Esophagus squamous epithelium (tissue), 5 donors: ENCODE measurements around the gene BTG2. TPM values are rescaled to one million over a fixed set of nuclear protein-coding genes. Genes with fewer than 3 reads are reported as not detected.

Source experiments
- DNase-seq: peaks from one replicate; lab custom pipeline; 2025; lab: John Stamatoyannopoulos, UW
- H3K27ac ChIP-seq, 4 donors: fragments of 200-600 bp; sonication (generic); one replicate each; pipeline ENCODE4 v1.5.1; 2016 to 2019; ENCODE audit warnings: mild to moderate bottlenecking in 1 of 4
- H3K27me3 ChIP-seq, 4 donors: fragments of 200-600 bp; sonication (generic); 1 replicate in 3 of 4; 2 replicates in 1 of 4; pipeline versions ENCODE4 v1.5.1 to v1.6.0; 2017 to 2021; ENCODE audit warnings: antibody characterized with exemption in 1 of 4
- H3K36me3 ChIP-seq, 3 donors: fragments of 200-600 bp; sonication (generic); one replicate each; pipeline ENCODE4 v1.5.1; 2016 to 2019
- H3K4me1 ChIP-seq, 3 donors: fragments of 200-600 bp; sonication (generic); one replicate each; pipeline ENCODE4 v1.5.1; 2017 to 2019
- H3K4me3 ChIP-seq, 4 donors: fragments of 200-600 bp; sonication (generic); 1 replicate in 3 of 4; 2 replicates in 1 of 4; pipeline ENCODE4 v1.5.1; 2016 to 2019; ENCODE audit warnings: mild to moderate bottlenecking in 2 of 4, moderate library complexity in 1 of 4
- H3K9me3 ChIP-seq, 3 donors: fragments of 200-600 bp; sonication (generic); one replicate each; pipeline ENCODE4 v1.5.1; 2016 to 2019
- POLR2A ChIP-seq, 4 donors: fragments of 450-650 bp; IDR thresholded peaks; one replicate each; pipeline ENCODE4 v1.6.1; 2017; ENCODE audit warnings: antibody characterized with exemption in 4 of 4, mild to moderate bottlenecking in 4 of 4, moderate library complexity in 3 of 4
- WGBS, 2 donors: methylation state at CpG; one replicate each; pipeline ENCODE4 v1.1.5; 2018; 5-methylcytosine and 5-hydroxymethylcytosine counted together
- intact Hi-C: fragments of 100-400 bp; cut with DNase I; formaldehyde crosslinking; loops from one replicate; pipeline ENCODE4 v1.15.0; 2022
- total RNA-seq, 4 donors: library from RNA; depleted of rRNA; stranded (reverse); fragments of >200 nt; gene quantifications; one replicate each; pipeline ENCODE4 v1.1.0, GENCODE V29; 2016
- TF ChIP-seq, protein P1 (sequence below), 6 experiments: fragments of 450-650 bp in 4 of 6; fragments of 200-600 bp in 2 of 6; sonication (generic) in 2 of 6; IDR thresholded peaks; one replicate each; pipeline ENCODE4 v1.5.1; 2016 to 2019; ENCODE audit warnings: antibody characterized with exemption in 6 of 6, mild to moderate bottlenecking in 4 of 6, moderate library complexity in 4 of 6
- donor health status: DM: yes; HTN: yes; CAD: no.

The BTG2 gene
- total RNA-seq, 4 donors from 2014 or later: 29.7 to 46.2 (median 41.3) TPM

DNA sequence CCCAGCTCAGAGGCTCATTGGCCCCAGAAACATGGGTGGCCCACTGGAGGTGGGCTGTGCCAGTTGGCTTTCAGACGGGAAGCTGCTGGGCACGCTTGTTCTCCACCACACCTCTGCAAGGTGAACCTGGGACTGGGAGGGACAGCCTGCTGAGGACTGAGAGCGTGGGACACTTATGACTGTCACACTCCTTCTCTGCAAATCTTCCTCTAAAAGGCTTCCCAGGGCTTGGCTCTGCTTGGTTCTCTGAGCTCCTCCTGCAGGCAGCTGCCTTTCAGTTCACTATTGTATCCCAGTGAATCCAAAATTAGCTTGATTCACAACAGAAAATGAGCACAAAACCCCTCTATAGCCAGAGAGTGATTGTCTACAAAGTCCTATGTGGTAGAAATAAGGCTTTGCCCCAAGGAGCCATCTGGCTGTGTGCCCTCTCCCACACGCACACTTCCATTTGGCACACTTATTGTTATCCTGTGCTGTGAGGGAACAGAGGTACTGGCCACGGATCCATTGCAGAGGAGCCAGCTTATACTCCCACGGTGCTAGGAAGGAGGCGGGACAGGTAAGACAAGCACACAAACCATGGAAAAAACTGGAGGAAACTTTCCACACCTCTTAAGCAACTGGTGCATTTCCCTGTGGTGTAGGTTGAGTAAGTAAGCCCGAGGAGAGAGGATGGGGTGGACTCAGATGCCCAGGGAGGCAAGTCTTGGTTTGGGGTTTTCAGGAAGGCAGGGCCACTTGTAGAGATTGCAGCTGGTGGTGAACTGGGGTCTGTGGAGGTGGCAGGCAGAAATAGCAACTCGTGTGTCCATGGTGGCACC lies 18.9 kb upstream of the BTG2 start:
- WGBS, 2 donors: 12 to 39% methylated on average over 5 to 8 of the region's 9 CpGs
- Histone ChIP-seq H3K27ac (peak overlapping the region; percentile 84 to 93 (median 91)), H3K9me3 (no peaks in the 10 kb centered on the region), H3K27me3 (no peaks in the 10 kb centered on the region), H3K4me1 (peaks cover 51 to 84% (median 63%) of the 10 kb centered on the region in 3 donors), H3K4me3 (peak overlapping the region in 1 of 4 donors; percentile 18), H3K36me3 (no peaks in the 10 kb centered on the region)
- no peak for DNase-seq
- TF ChIP-seq, protein P1, sequence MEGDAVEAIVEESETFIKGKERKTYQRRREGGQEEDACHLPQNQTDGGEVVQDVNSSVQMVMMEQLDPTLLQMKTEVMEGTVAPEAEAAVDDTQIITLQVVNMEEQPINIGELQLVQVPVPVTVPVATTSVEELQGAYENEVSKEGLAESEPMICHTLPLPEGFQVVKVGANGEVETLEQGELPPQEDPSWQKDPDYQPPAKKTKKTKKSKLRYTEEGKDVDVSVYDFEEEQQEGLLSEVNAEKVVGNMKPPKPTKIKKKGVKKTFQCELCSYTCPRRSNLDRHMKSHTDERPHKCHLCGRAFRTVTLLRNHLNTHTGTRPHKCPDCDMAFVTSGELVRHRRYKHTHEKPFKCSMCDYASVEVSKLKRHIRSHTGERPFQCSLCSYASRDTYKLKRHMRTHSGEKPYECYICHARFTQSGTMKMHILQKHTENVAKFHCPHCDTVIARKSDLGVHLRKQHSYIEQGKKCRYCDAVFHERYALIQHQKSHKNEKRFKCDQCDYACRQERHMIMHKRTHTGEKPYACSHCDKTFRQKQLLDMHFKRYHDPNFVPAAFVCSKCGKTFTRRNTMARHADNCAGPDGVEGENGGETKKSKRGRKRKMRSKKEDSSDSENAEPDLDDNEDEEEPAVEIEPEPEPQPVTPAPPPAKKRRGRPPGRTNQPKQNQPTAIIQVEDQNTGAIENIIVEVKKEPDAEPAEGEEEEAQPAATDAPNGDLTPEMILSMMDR (IDR thresholded peaks at IDR 0.05): peak in 1 of 6 experiments; percentile 9
- TF ChIP-seq POLR2A (IDR thresholded peaks at IDR 0.05): no peak
- intact Hi-C loops: no loop called here

DNA sequence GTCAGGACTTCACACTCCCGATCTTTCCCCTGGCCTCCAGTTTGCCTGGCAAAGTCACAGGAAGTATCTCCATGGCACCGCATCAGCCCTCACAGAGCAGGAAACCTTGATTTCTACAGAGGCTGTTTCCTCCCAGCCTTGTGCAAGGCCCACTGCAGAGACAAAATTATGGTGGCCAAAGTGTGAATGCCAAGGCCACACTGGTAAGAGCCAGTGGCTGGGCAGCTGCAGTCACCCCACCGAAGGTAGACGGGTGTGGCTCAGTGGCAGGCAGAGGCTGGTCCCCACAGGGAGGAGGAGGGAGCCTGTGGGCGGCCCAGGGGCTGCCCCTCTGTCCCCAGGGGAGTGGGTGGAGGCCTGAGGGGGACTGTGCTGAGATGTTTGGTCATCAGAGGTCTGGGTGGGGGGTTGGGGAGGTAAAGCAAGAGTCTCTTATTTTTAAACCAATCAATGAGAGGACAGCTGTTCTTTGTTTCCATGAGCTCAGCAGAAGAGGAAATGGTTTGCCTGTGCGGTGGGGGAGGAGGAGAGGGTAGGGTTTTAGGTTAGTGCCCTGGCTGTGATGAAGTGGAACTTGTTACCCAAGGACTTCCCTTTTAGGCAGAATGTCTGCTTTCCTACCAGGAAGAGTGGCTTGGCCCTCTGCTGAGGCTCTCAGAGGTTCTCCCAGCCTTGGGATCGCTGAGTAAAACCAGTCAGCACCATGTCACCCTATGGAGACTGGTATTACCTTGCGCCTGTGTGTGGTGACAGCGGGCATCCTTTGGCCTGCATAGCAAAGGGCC lies 18.0 kb upstream of the BTG2 start:
- Histone ChIP-seq H3K4me1 (peaks cover 48 to 78% (median 59%) of the 10 kb centered on the region in 3 donors), H3K27me3 (no peaks in the 10 kb centered on the region), H3K27ac (peak overlapping the region; percentile 84 to 93 (median 91)), H3K36me3 (no peaks in the 10 kb centered on the region), H3K4me3 (peak overlapping the region in 1 of 4 donors; percentile 18), H3K9me3 (no peaks in the 10 kb centered on the region)
- DNase-seq: peak; percentile 80
- WGBS, 2 donors: 42 to 44% methylated on average over 7 to 9 of the region's 9 CpGs
- peak in 1 of 4 donors; percentile 61 for TF ChIP-seq POLR2A (IDR thresholded peaks at IDR 0.05)
- TF ChIP-seq, protein P1 (IDR thresholded peaks at IDR 0.05): peak in 1 of 6 experiments; percentile 15
- intact Hi-C loops: no loop called here

DNA sequence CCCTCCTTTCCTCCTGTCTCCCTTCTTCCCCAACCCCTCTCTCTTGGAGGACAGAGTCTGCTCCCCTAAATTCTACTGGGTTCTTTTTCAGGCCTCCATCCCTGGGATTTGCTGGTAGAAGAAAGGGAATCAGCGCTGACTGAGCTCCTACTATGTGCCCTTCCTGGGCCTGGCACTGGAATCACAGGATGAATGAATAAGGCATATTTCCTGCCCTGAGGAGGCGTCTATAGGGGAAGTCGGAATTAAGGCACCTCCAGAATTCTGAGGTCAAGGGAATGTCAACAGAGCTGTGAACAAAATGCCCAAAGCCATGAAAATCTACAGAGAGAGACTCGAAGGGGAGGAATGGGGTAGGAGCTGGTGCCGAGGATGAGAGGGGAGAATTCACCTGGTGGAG lies 17.4 kb upstream of the BTG2 start:
- Histone ChIP-seq H3K27ac (peak overlapping the region; percentile 84 to 93 (median 91)), H3K9me3 (no peaks in the 10 kb centered on the region), H3K36me3 (no peaks in the 10 kb centered on the region), H3K27me3 (no peaks in the 10 kb centered on the region), H3K4me3 (no peak overlapping the region), H3K4me1 (peaks cover 48 to 75% (median 59%) of the 10 kb centered on the region in 3 donors)
- 75 to 92% methylated on average over 3 to 4 of the region's 5 CpGs for WGBS, 2 donors
- TF ChIP-seq POLR2A (IDR thresholded peaks at IDR 0.05): no peak
- TF ChIP-seq, protein P1 (IDR thresholded peaks at IDR 0.05): no peak
- DNase-seq: no peak
- intact Hi-C loops: no loop called here

DNA sequence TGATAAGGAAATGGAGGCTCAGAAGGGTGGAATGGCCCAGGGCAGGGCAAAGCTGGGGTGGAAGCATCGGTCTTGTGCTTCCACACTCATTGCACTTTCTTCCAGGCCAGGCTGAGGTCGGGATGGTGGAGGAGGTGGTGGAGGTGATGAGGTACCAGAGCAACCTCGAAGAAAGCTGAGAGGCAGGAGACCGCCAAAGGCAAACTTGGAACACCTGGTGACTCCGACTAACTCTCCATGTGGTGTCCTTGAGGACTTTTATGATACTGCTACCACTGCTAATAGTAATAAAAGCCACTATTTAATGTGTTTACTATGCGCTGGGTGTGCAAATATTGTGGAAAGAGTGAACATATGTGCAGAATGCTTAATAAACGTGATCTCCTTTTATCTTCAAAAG lies 16.9 kb upstream of the BTG2 start:
- peak overlapping the region; percentile 84 to 93 (median 91) for H3K27ac ChIP-seq
- H3K9me3 ChIP-seq: no peaks in the 10 kb centered on the region
- peaks cover 48 to 75% (median 59%) of the 10 kb centered on the region in 3 donors for H3K4me1 ChIP-seq
- WGBS, 2 donors: 63 to 70% methylated on average over 7 of the region's 7 CpGs
- TF ChIP-seq POLR2A (IDR thresholded peaks at IDR 0.05): no peak
- TF ChIP-seq, protein P1 (IDR thresholded peaks at IDR 0.05): no peak
- H3K27me3 ChIP-seq: no peaks in the 10 kb centered on the region
- H3K4me3 ChIP-seq: no peak overlapping the region
- H3K36me3 ChIP-seq: no peaks in the 10 kb centered on the region
- intact Hi-C loops: no loop called here
- no peak for DNase-seq
